Muscle layer of colon (tissue), 2 donors: ENCODE data around the gene MAMSTR.
A peak's percentile ranks its signal among the peaks of the same experiment; 100 is the strongest.
"Not testable (repeated sequence)": the region's sequence is repeated elsewhere in the genome, so short reads cannot be mapped to it uniquely, and the experiment has no call there.

Experiments
- H3K27ac ChIP-seq: one replicate; pipeline ENCODE4 v1.7.0; 2013; ENCODE audit warnings: low read depth, mild to moderate bottlenecking, low read length, moderate library complexity
- H3K27me3 ChIP-seq, 2 donors: one replicate each; pipeline ENCODE4 v1.7.0; 2013; ENCODE audit warnings: low read length in 2 of 2, mild to moderate bottlenecking in 2 of 2; ENCODE audit not compliant: insufficient read depth in 2 of 2, control insufficient read depth in 1 of 2
- H3K36me3 ChIP-seq: one replicate; pipeline ENCODE4 v1.7.0; 2013; ENCODE audit warnings: mild to moderate bottlenecking, low read length; ENCODE audit not compliant: insufficient read depth
- H3K4me1 ChIP-seq: one replicate; pipeline ENCODE4 v1.7.0; 2013; ENCODE audit warnings: mild to moderate bottlenecking, low read length; ENCODE audit not compliant: insufficient read depth
- H3K4me3 ChIP-seq, 2 donors: one replicate each; pipeline ENCODE4 v1.7.0; 2013; ENCODE audit warnings: low read length in 2 of 2, low read depth in 1 of 2, mild to moderate bottlenecking in 1 of 2, moderate library complexity in 1 of 2
- H3K9ac ChIP-seq: one replicate; pipeline ENCODE4 v1.7.0; 2013; ENCODE audit warnings: low read length
- H3K9me3 ChIP-seq: one replicate; pipeline ENCODE4 v1.7.0; 2013; ENCODE audit warnings: mild to moderate bottlenecking, low read length
- donor health status: abdominal sarcoma.
- donor health status: Adenocarcinoma of cecum.

The MAMSTR gene

DNA sequence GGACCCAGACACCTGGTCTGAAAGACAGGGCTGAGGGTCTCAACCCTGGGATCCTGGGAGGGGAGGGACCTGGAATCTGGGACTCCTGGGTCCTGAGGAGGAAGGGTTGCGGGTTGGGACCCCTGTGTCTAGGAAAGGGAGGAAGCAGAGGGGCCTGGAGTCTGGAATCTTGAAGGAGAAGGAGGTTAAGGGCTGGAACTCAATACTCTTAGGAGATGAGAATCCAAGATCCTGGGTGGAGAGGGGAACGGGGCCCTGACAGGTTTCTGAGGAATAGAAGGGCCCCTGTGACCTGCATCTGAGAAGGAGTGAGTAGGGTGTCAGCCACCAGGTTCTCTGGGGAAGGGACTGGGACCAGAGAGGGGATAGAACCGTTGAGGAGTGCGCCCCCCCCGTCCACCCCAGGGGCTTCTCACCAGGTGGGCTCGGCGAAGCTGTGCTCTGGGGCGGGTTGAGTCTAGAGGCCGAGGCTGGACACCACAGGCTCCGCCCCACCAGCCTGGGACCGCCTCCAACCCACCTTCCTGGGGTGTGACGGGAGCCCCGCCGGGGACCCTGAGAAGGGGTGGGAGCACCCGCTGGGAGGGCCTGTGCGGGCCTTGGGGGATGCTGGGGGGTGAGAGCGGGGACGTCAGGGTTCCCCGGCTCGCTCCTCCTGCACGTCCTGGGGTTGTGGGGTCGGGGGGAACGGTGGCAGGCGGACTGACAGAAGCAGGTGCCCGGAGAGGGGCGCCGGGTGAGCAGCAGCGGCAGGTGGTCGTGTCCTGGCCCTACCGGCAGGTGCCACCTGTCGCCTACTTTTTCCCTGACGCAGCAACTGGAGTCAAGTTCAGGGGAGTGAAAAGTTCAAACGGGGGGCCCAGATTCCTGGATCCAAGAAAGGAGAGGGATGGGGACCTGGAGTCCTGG is at the start of gene MAMSTR:
Gene MAMSTR (minus strand): TSS at position 463 of the 909 bp plus-strand sequence. CDS start 694 bp downstream, outside the sequence.
- H3K27ac ChIP-seq: peak within 1 kb of the TSS; percentile 62
- H3K4me3 ChIP-seq: peak within 1 kb of the TSS; percentile 55 to 57
- H3K9ac ChIP-seq: no peak within 1 kb of the TSS
- no peaks in the 10 kb centered on the region for H3K36me3 ChIP-seq
- no peaks in the 10 kb centered on the region for H3K9me3 ChIP-seq
- H3K27me3 ChIP-seq: no peaks in the 10 kb centered on the region
- H3K4me1 ChIP-seq: peaks cover 26% of the 10 kb centered on the region

GRCh38 chr19:48768994-48769713 is 49.6 kb upstream of the MAMSTR start:
- H3K27ac ChIP-seq: no peak overlapping the region

GRCh38 chr19:48768171-48768753 is 48.7 kb upstream of the MAMSTR start:
- H3K27ac ChIP-seq, H3K27me3 ChIP-seq, H3K4me1 ChIP-seq, H3K9me3 ChIP-seq, H3K9ac ChIP-seq, H3K4me3 ChIP-seq, H3K36me3 ChIP-seq: not testable (repeated sequence)

More at GRCh38 chr19:48768994-48769713, 49.6 kb upstream of the MAMSTR start:
- Histone ChIP-seq H3K9me3 (no peaks in the 10 kb centered on the region), H3K9ac (no peak overlapping the region), H3K27me3 (no peaks in the 10 kb centered on the region), H3K36me3 (no peaks in the 10 kb centered on the region), H3K4me3 (no peak overlapping the region), H3K4me1 (no peaks in the 10 kb centered on the region)

- H3K4me3 ChIP-seq: not testable (repeated sequence)
These were observed 46.3 kb upstream of the MAMSTR start for GRCh38 chr19:48765816-48766215.

DNA sequence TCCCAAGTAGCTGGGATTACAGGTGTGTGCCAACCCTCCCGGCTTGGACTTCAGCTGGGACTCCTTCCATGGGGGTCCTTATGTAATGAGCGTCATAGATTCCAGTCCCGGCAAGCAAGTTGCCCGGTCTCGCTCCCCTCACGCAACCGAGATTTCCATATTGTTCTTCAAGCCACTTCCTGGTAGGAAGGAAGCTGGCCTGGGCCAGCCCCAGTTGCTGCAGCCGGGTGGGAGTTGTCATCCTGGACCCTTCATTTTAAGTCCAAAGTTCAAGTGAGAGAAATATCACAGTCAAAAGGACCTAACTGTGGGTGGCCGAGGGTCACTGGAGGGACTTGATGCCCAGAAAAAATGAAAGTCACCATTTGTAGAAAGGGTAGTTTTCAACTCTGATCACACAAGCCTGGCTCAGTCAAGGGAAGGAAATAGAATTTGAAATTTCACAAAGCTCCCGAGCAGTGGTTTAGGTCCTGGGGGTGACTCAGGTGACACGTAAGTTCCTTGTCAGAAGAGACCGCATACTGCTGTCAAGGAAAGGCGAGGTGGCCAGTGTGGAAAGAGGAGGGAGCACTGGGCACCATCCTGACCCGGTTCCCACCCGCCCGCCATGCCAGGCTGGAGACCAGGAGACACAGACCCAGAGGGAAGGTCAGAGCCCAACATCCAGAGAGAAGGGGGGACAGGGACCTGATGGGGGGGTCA is 41.1 kb upstream of the MAMSTR start:
- Histone ChIP-seq H3K9ac (no peak overlapping the region), H3K4me1 (no peaks in the 10 kb centered on the region), H3K27me3 (peaks cover 0 to 7% of the 10 kb centered on the region in 2 donors), H3K27ac (no peak overlapping the region), H3K9me3 (no peaks in the 10 kb centered on the region), H3K4me3 (no peak overlapping the region), H3K36me3 (no peaks in the 10 kb centered on the region)

More at GRCh38 chr19:48765816-48766215, 46.3 kb upstream of the MAMSTR start:
- not testable (repeated sequence) for H3K9ac ChIP-seq, H3K27ac ChIP-seq, H3K36me3 ChIP-seq, H3K27me3 ChIP-seq, H3K9me3 ChIP-seq, H3K4me1 ChIP-seq

DNA sequence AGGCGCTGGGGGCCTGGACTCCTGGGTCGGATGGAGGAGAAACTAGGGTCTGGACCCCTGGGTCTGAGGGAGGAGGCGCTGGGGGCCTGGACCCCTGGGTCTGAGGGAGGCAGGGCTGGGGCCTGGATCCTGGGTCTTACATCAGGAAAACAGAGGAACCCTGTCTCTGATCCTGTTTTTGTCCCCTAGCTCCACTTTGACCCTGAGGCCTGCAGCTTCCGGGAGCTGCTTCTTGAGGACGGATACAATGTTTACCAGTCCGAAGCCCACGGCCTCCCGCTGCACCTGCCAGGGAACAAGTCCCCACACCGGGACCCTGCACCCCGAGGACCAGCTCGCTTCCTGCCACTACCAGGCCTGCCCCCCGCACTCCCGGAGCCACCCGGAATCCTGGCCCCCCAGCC is 38.2 kb upstream of the MAMSTR start:
- H3K27me3 ChIP-seq: peaks cover 0 to 18% of the 10 kb centered on the region in 2 donors
- H3K27ac ChIP-seq: no peak overlapping the region
- H3K36me3 ChIP-seq: no peaks in the 10 kb centered on the region
- no peak overlapping the region for H3K4me3 ChIP-seq
- H3K9me3 ChIP-seq: no peaks in the 10 kb centered on the region
- no peaks in the 10 kb centered on the region for H3K4me1 ChIP-seq
- no peak overlapping the region for H3K9ac ChIP-seq

DNA sequence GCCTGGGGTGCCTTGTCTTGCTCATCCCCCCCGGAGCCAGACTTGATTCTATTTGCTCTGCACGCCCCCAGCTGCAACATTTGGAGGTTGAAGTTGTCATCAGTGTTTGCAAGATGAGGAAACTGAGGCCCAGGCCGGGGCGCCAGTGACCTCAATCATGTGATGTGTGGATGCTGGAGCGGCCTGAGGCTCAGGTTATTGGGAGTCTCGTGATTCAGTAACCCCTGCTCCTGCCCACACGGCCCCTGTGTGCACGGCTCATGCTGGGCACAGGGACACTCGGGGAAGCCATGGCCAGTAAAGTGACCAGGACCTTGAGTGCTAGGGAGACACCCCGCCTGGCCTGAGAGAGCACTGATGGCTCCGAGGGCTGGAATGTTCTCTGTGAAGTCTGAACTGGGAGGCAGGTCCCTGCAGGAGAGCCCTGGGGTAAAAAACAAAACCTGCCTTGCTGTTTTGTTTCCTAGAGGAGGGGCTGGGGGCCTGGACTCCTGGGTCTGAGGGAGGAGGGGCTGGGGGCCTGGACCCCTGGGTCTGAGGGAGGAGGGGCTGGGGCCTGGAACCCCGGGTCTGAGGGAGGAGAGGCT is 37.7 kb upstream of the MAMSTR start:
- Histone ChIP-seq H3K27ac (no peak overlapping the region), H3K9ac (no peak overlapping the region), H3K4me3 (no peak overlapping the region), H3K4me1 (no peaks in the 10 kb centered on the region), H3K9me3 (no peaks in the 10 kb centered on the region), H3K27me3 (peaks cover 0 to 23% of the 10 kb centered on the region in 2 donors), H3K36me3 (no peaks in the 10 kb centered on the region)

- no peak overlapping the region for H3K27ac ChIP-seq
- peaks cover 0 to 28% of the 10 kb centered on the region in 2 donors for H3K27me3 ChIP-seq
- H3K4me1 ChIP-seq: no peaks in the 10 kb centered on the region
- no peaks in the 10 kb centered on the region for H3K36me3 ChIP-seq
- H3K4me3 ChIP-seq: no peak overlapping the region
- no peaks in the 10 kb centered on the region for H3K9me3 ChIP-seq
- H3K9ac ChIP-seq: no peak overlapping the region
These were observed 37.2 kb upstream of the MAMSTR start for GRCh38 chr19:48756686-48757085.

DNA sequence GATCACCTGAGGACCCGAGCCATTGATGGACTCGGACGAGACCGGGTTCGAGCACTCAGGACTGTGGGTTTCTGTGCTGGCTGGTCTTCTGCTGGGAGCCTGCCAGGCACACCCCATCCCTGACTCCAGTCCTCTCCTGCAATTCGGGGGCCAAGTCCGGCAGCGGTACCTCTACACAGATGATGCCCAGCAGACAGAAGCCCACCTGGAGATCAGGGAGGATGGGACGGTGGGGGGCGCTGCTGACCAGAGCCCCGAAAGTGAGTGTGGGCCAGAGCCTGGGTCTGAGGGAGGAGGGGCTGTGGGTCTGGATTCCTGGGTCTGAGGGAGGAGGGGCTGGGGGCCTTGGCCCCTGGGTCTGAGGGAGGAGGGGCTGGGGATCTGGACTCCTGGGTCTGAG is 36.7 kb upstream of the MAMSTR start:
- Histone ChIP-seq H3K9ac (no peak overlapping the region), H3K4me3 (no peak overlapping the region), H3K36me3 (no peaks in the 10 kb centered on the region), H3K9me3 (no peaks in the 10 kb centered on the region), H3K27ac (no peak overlapping the region), H3K27me3 (peaks cover 0 to 33% of the 10 kb centered on the region in 2 donors), H3K4me1 (no peaks in the 10 kb centered on the region)

DNA sequence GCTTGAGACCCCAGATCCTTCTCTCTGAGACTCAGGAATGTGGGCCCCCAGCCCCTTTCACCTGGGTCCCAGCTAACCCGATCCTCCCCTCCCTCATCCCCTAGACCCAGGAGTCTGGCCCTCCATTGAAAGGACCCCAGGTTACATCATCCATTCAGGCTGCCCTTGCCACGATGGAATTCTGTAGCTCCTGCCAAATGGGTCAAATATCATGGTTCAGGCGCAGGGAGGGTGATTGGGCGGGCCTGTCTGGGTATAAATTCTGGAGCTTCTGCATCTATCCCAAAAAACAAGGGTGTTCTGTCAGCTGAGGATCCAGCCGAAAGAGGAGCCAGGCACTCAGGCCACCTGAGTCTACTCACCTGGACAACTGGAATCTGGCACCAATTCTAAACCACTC is 36.3 kb upstream of the MAMSTR start:
- Histone ChIP-seq H3K36me3 (no peaks in the 10 kb centered on the region), H3K9ac (no peak overlapping the region), H3K27me3 (peaks cover 0 to 37% of the 10 kb centered on the region in 2 donors), H3K9me3 (no peaks in the 10 kb centered on the region), H3K4me3 (no peak overlapping the region), H3K27ac (no peak overlapping the region), H3K4me1 (no peaks in the 10 kb centered on the region)
